MCF 10A (cell line): Measurements from ENCODE around the gene HDAC11. TPM values are rescaled to one million over a fixed set of nuclear protein-coding genes. Genes with fewer than 3 reads are reported as not detected.
"Not testable (repeated sequence)": the region's sequence is repeated elsewhere in the genome, so short reads cannot be mapped to it uniquely, and the experiment has no call there.

Experiments
- BruUV-seq: library from RNA; stranded (reverse); fragments of 400-500 nt; replicated peaks from 2 replicates; lab custom pipeline; 2021; lab: Mats Ljungman, UMichigan
- CTCF ChIA-PET: fragments of 300-600 bp; sonication (Branson Sonifier 250); formaldehyde crosslinking; extraction: SDS; loops from one replicate; lab custom pipeline; 2021; ENCODE audit warnings: antibody characterized with exemption, inconsistent platforms; lab: Yijun Ruan, JAX
- POLR2A ChIA-PET: fragments of 300-600, 350-650 bp; sonication (Branson Sonifier 250); formaldehyde crosslinking; extraction: SDS; loops from one replicate; lab custom pipeline; 2020; ENCODE audit warnings: antibody characterized with exemption, inconsistent platforms; lab: Yijun Ruan, JAX
- DNase-seq: peaks from one replicate; pipeline ENCODE4 v3.0.0-alpha.2; 2018; ENCODE audit not compliant: unreplicated experiment
- H3K27ac Mint-ChIP-seq: one replicate; pipeline ENCODE4 v1.8.0; 2022; ENCODE audit warnings: mild to moderate bottlenecking, low read depth, mixed read lengths; ENCODE audit not compliant: unreplicated experiment
- H3K27me3 Mint-ChIP-seq: one replicate; pipeline ENCODE4 v1.8.0; 2022; ENCODE audit warnings: mixed read lengths; ENCODE audit not compliant: insufficient read depth, unreplicated experiment
- H3K36me3 Mint-ChIP-seq: one replicate; pipeline ENCODE4 v1.8.0; 2022; ENCODE audit warnings: mild to moderate bottlenecking, moderate library complexity, mixed read lengths; ENCODE audit not compliant: insufficient read depth, unreplicated experiment
- H3K4me1 Mint-ChIP-seq: one replicate; pipeline ENCODE4 v1.8.0; 2022; ENCODE audit warnings: mixed read lengths; ENCODE audit not compliant: insufficient read depth, unreplicated experiment
- H3K4me3 Mint-ChIP-seq: one replicate; pipeline ENCODE4 v1.8.0; 2022; ENCODE audit warnings: mild to moderate bottlenecking, moderate library complexity, mixed read lengths; ENCODE audit not compliant: unreplicated experiment
- H3K9me3 Mint-ChIP-seq: one replicate; pipeline ENCODE4 v1.8.0; 2022; ENCODE audit warnings: mixed read lengths; ENCODE audit not compliant: unreplicated experiment
- intact Hi-C: fragments of 100-400 bp; cut with micrococcal nuclease; formaldehyde crosslinking; loops from 2 replicates; pipeline ENCODE4 v1.14.1; 2022
- total RNA-seq: library from RNA; stranded (reverse); gene quantifications from 2 replicates; pipeline ENCODE4 v1.2.3, GENCODE V29; 2022
- TF ChIP-seq, protein P1 (sequence below): fragments of 200-600 bp; IDR thresholded peaks from one replicate; pipeline ENCODE4 v1.8.0; 2022; ENCODE audit warnings: antibody characterized with exemption, mild to moderate bottlenecking; ENCODE audit not compliant: unreplicated experiment

Gene HDAC11
- total RNA-seq, 1 experiment from 2014 or later = 8.7 TPM

DNA sequence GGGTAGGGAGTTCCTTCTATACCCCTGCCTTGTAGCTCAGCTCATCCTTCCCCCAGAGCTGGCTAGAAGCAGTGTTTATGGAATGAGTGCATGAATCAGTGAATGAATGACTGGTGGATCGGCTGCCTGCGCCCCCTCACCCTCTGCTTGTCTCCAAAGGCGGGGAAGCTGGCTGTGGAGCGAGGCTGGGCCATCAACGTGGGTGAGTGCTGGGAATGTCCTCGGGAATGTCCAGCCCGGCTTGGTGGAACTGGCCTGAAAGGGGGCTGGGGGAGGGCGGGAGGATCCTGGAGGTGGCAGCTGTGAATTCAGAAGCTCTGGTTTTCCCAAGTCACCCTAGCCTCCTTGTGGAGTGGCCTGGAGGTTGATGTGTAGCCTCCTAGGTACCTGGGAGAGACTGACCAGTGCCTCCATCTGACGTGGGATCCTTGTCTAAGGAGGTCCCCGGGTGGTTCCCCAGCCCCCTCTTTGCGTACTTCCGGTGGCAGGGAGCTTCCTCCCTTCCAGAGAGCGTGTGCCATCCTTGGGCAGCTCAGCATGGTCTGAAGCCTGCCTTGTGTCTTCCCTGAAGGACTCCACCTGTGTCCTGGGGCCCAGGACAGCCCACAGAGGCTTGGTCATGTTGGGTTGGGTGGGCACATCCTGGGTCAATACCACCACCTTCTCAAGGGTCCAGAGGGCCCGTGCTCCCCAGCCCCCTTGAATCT lies 18.4 kb downstream of the HDAC11 start:
- BruUV-seq = no TSS peak
- DNase-seq = no peak
- Mint-ChIP-seq H3K4me1 (peaks cover 14% of the 10 kb centered on the region), H3K4me3 (no peak overlapping the region), H3K27me3 (no peaks in the 10 kb centered on the region), H3K9me3 (no peaks in the 10 kb centered on the region), H3K36me3 (no peaks in the 10 kb centered on the region), H3K27ac (no peak overlapping the region)
- TF ChIP-seq, protein P1, sequence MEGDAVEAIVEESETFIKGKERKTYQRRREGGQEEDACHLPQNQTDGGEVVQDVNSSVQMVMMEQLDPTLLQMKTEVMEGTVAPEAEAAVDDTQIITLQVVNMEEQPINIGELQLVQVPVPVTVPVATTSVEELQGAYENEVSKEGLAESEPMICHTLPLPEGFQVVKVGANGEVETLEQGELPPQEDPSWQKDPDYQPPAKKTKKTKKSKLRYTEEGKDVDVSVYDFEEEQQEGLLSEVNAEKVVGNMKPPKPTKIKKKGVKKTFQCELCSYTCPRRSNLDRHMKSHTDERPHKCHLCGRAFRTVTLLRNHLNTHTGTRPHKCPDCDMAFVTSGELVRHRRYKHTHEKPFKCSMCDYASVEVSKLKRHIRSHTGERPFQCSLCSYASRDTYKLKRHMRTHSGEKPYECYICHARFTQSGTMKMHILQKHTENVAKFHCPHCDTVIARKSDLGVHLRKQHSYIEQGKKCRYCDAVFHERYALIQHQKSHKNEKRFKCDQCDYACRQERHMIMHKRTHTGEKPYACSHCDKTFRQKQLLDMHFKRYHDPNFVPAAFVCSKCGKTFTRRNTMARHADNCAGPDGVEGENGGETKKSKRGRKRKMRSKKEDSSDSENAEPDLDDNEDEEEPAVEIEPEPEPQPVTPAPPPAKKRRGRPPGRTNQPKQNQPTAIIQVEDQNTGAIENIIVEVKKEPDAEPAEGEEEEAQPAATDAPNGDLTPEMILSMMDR = no peak
- intact Hi-C loops = loop anchor here (5.0 kb wide), 1 partner anchor 384 kb away; the partner anchor contains the start of gene WNT7A
- ChIA-PET POLR2A (interaction anchor here (0.6 to 2.8 kb wide), 3 partner anchors 38 to 283 kb away, joined by 3 to 13 read pairs (median 3); no protein-coding TSS in a partner anchor), CTCF (interaction anchor here (0.5 to 8.9 kb wide), 8 partner anchors 10 to 506 kb away, joined by 3 to 362 read pairs (median 4); no protein-coding TSS in a partner anchor)

- H3K27me3 Mint-ChIP-seq = not testable (repeated sequence)
Observed at GRCh38 chr3:13499246-13499645, 19.1 kb downstream of the HDAC11 start.

GRCh38 chr3:13500133-13500885 lies 20.2 kb downstream of the HDAC11 start:
- CTCF ChIA-PET = interaction anchor here (0.6 to 8.9 kb wide), 7 partner anchors 16 to 396 kb away, joined by 3 to 362 read pairs (median 3); no protein-coding TSS in a partner anchor
- TF ChIP-seq, protein P1 = peak; percentile 53
- no peak overlapping the region for H3K4me3 Mint-ChIP-seq
- POLR2A ChIA-PET = interaction anchor here (0.6 to 0.9 kb wide), 2 partner anchors 148 to 557 kb away, joined by 3 read pairs; no protein-coding TSS in a partner anchor
- DNase-seq = peak; percentile 41
- no peak overlapping the region for H3K27ac Mint-ChIP-seq
- BruUV-seq = no TSS peak
- H3K27me3 Mint-ChIP-seq = no peaks in the 10 kb centered on the region
- peaks cover 26% of the 10 kb centered on the region for H3K4me1 Mint-ChIP-seq
- H3K36me3 Mint-ChIP-seq = no peaks in the 10 kb centered on the region
- intact Hi-C loops = no loop called here
- no peaks in the 10 kb centered on the region for H3K9me3 Mint-ChIP-seq

More at GRCh38 chr3:13499246-13499645, 19.1 kb downstream of the HDAC11 start:
- Mint-ChIP-seq H3K27ac (peak overlapping the region; percentile 39), H3K4me1 (peaks cover 18% of the 10 kb centered on the region)
- POLR2A ChIA-PET = interaction anchor here (2.8 kb wide), 1 partner anchor 149 kb away, joined by 13 read pairs; no protein-coding TSS in a partner anchor
- DNase-seq, H3K4me3 Mint-ChIP-seq, H3K36me3 Mint-ChIP-seq, H3K9me3 Mint-ChIP-seq, BruUV-seq: not testable (repeated sequence)
- intact Hi-C loops = loop anchor here (5.0 kb wide), 1 partner anchor 383 kb away; the partner anchor contains the start of gene WNT7A
- CTCF ChIA-PET = interaction anchor here (0.6 to 8.9 kb wide), 5 partner anchors 17 to 1426 kb away, joined by 3 to 362 read pairs (median 4); no protein-coding TSS in a partner anchor

DNA sequence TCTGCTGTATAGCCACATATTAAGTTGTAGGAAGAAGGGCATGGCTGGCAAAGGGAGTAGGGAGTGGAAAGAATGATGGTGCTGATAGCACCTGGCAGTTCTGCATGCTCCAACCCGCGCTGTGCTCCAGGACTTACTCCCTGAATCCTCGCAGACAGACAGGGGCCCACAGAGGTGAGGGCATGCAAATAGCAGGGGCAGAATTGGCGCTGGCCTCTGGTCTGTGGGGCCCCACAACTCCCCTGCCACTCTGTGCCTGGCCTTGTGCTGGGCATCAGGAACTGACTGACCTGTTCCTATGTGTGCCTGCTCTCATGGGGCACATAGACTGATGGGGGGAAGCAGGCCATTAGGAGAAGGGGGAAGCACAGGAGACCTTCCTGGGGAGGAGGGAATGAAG lies 20.9 kb downstream of the HDAC11 start:
- no peak for DNase-seq
- CTCF ChIA-PET = interaction anchor here (1.6 to 8.9 kb wide), 2 partner anchors 49 to 149 kb away, joined by 4 to 362 read pairs; no protein-coding TSS in a partner anchor
- intact Hi-C loops = no loop called here
- peaks cover 26% of the 10 kb centered on the region for H3K4me1 Mint-ChIP-seq
- no peaks in the 10 kb centered on the region for H3K36me3 Mint-ChIP-seq
- no peaks in the 10 kb centered on the region for H3K9me3 Mint-ChIP-seq
- TF ChIP-seq, protein P1 = no peak
- BruUV-seq = no TSS peak
- no peak overlapping the region for H3K4me3 Mint-ChIP-seq
- no peaks in the 10 kb centered on the region for H3K27me3 Mint-ChIP-seq
- H3K27ac Mint-ChIP-seq = no peak overlapping the region
- POLR2A ChIA-PET = interaction anchor here (0.6 to 0.9 kb wide), 2 partner anchors 147 to 557 kb away, joined by 3 read pairs; no protein-coding TSS in a partner anchor
